SH-SY5Y (cell line): ENCODE results near the gene OGFOD1.
A peak's percentile ranks its signal among the peaks of the same experiment; 100 is the strongest.

ENCODE experiments used
- GATA2 ChIP-seq: IDR thresholded peaks from 2 replicates; pipeline ENCODE4 v1.6.1; 2011; ENCODE audit warnings: mild to moderate bottlenecking, low read depth, low read length
- GATA3 ChIP-seq: IDR thresholded peaks from 2 replicates; pipeline ENCODE4 v1.6.1; 2011; ENCODE audit warnings: low read depth, mild to moderate bottlenecking, low read length, moderate library complexity

The OGFOD1 gene

GRCh38 chr16:56450986-56451752 lies at the start of gene OGFOD1, which contains the start of gene NUDT21:
Gene OGFOD1, plus strand, starts transcription at chr16:56451554. Its CDS starts 59 bp downstream, at chr16:56451613.
Gene NUDT21, minus strand, starts transcription at chr16:56451332. Its CDS starts 130 bp downstream, at chr16:56451202.
- TF ChIP-seq GATA2: peak; percentile 5; the same call in 1 of the 2 replicates
- TF ChIP-seq GATA3: no peak

DNA sequence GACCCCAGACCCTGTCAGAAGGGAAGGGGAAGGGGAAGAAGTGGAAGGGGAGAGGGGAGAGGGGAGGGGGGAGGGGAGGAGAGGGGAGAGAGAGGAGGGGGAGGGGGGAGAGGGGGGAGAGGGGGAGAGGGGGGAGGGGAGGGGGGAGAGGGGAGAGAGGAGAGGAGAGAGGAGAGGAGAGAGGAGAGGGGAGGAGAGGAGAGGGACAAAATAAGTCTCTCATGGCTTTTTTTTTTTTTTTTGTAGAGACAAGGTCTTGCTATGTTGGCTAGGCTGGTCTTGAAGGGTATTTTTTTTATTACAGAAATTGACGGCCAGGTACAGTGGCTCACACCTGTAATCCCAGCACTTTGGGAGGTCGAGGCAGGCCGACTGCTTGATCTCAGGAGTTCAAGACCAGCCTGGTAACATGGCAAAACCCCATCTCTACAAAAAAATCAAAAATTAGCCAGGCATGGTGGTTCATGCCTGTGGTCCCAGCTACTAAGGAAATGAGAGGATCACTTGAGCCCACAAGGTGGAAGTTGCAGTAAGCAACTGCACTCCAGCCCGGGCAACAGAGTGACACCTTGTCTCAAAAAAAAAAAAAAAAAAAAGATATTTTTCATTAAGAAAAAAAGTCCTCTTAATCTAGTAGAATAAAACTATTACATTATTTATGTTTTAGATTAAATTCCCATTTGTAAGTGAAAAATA lies 45.2 kb upstream of the OGFOD1 start:
- no peak for TF ChIP-seq GATA3
- TF ChIP-seq GATA2: no peak

GRCh38 chr16:56408379-56409098 lies 42.8 kb upstream of the OGFOD1 start:
- no peak for TF ChIP-seq GATA2
- TF ChIP-seq GATA3: no peak

DNA sequence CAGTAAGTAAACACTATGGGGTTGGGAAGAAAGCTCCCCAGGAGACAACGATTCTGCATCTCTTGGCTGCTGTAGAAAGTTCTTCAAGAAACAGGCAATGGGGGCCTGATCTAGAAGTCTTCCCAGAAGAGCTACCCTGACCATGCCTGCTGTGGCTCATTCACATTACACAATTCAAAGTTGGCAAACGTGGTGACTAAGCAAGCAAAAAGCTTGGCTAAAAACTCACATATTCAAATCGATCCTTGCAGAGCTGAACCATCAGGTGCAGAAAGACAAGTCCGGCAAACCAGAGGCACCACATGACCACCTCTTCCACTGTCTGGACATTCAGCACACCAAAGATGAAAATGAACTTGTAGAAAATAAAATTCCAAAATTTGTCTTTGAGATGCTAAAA lies 42.2 kb upstream of the OGFOD1 start:
- TF ChIP-seq GATA2 (no peak), GATA3 (no peak)

DNA sequence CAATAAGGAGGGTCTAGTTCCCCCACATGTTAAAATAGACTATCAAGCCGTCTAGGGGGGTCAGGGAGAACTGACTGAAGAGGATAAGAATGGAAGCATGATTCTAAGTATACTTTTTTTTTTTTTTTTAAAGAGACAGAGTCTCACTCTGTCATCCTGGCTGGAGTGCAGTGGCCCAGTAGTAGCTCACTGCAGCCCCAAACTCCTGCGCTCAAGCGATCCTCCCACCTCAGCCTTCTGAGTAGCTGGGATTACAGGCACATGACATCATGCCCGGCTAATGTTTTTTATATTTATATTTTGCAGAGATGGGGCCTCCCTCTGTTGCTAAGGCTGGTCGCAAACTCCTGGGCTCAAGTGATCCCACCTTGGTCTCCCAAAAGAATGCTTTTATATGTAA lies 40.2 kb upstream of the OGFOD1 start:
- TF ChIP-seq GATA3: no peak
- TF ChIP-seq GATA2: no peak

GRCh38 chr16:56411624-56412023 lies 39.7 kb upstream of the OGFOD1 start:
- TF ChIP-seq GATA2: no peak
- no peak for TF ChIP-seq GATA3

DNA sequence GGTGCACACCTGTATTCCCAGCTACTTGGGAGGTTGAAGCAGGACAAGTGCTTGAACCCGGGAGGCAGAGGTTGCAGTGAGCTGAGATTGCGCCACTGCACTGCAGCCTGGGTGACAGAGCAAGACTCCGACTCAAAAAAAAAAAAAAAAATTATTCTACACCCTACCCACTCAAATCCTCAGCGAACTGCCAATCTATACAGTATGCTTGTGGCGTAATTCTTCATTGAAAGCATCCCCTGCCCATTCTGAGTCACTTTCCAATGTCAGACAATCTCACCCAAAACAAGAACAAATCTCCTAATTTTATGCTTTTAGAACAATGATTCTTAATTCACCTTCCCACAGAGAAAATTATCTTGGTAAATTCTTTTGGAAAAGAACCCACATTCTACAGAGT lies 38.0 kb upstream of the OGFOD1 start:
- no peak for TF ChIP-seq GATA2
- TF ChIP-seq GATA3: no peak

- TF ChIP-seq GATA3 (no peak), GATA2 (no peak)
These were observed 37.0 kb upstream of the OGFOD1 start for GRCh38 chr16:56414366-56414765.

GRCh38 chr16:56415875-56416274 lies 35.5 kb upstream of the OGFOD1 start:
- no peak for TF ChIP-seq GATA2
- no peak for TF ChIP-seq GATA3

DNA sequence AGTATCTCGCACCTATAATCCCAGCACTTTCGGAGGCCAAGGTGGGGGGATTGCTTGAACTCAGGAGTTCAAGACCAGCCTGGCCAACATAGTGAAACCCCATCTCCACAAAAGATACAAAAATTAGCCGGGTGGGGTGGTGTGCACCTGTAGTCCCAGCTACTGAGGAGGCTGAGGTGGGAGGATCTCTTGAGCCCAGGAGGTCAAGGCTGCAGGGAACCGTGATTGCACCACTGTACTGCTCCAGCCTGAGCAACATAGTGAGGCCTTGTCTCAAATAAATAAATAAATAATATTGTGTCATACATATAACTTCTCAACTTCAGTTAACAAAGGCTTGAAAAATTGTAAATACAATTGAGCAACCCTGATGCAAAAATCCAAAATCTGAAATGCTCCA lies 34.2 kb upstream of the OGFOD1 start:
- TF ChIP-seq GATA3: no peak
- no peak for TF ChIP-seq GATA2

DNA sequence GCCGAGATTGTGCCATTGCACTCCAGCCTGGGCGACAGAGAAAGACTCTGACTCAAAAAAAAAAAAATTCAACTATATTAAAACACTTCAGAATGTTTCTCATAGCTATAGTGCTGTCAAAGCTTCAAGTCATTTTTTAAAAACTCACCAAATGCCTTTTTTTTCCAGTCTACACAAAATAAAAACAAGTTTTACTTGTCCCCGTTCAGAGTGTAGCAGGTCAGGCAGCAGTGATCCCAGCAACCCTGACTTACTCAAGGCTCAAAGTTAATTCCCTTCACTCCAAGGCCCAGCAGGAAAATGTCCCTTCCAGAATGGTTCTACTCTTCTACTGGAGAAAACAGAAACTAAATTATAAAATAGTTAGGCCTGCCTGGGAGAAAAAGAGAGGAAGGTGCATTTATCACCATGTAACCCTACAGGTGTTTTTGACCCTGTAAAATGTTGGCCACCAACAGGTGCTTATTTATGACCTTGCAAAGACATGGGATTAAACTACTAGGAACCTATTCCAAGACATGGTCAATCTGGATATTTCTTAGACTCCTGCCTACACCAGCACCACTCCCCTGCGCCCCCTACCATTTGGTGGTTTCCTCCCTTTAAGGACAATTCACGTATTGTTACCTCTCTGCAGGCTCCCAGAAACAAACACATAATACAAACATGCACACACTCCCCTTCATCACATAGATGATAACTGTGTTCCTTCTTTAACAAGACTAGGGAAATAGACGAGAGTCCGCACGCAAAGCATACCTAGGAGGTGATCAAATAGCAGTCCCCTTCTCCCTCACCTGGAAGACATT lies 31.4 kb upstream of the OGFOD1 start:
- no peak for TF ChIP-seq GATA3
- no peak for TF ChIP-seq GATA2

GRCh38 chr16:56420613-56421012 lies 30.7 kb upstream of the OGFOD1 start:
- TF ChIP-seq GATA3: no peak
- no peak for TF ChIP-seq GATA2

GRCh38 chr16:56421313-56421712 lies 30.0 kb upstream of the OGFOD1 start:
- no peak for TF ChIP-seq GATA2
- TF ChIP-seq GATA3: no peak
